Osteoblast (primary cell): ENCODE results near the gene NOX4. TPM values are rescaled to one million over a fixed set of nuclear protein-coding genes. Genes with fewer than 3 reads are reported as not detected.

Experiments
- DNase-seq: peaks from one replicate; pipeline ENCODE4 v3.0.0; 2011; ENCODE audit warnings: low spot score, mixed read lengths; ENCODE audit not compliant: insufficient read length; ENCODE audit errors: missing footprints
- H2AFZ ChIP-seq: 2 replicates; pipeline ENCODE4 v1.6.0; 2011; ENCODE audit warnings: mild to moderate bottlenecking, low read length
- H3K27ac ChIP-seq: 2 replicates; pipeline ENCODE4 v1.5.1; 2011; ENCODE audit warnings: mild to moderate bottlenecking, low read depth, low read length, moderate library complexity
- H3K27me3 ChIP-seq: 2 replicates; pipeline ENCODE4 v1.6.0; 2012; ENCODE audit warnings: mild to moderate bottlenecking, control low read depth, inconsistent platforms, low read length, moderate library complexity; ENCODE audit not compliant: insufficient read depth
- H3K36me3 ChIP-seq: 2 replicates; pipeline ENCODE4 v1.5.1; 2011; ENCODE audit warnings: mild to moderate bottlenecking, low read length, control low read depth, moderate library complexity; ENCODE audit not compliant: insufficient read depth
- H3K4me1 ChIP-seq: 2 replicates; pipeline ENCODE4 v1.5.1; 2011; ENCODE audit warnings: mild to moderate bottlenecking, low read length, control low read depth, moderate library complexity; ENCODE audit not compliant: insufficient read depth
- H3K4me2 ChIP-seq: 2 replicates; pipeline ENCODE4 v1.6.0; 2011; ENCODE audit warnings: mild to moderate bottlenecking, low read length; ENCODE audit not compliant: insufficient read depth
- H3K4me3 ChIP-seq: fragments of 200-600 bp; sonication (generic); 3 replicates; pipeline ENCODE4 v1.5.1; 2012; ENCODE audit warnings: mild to moderate bottlenecking, low read length, inconsistent platforms; ENCODE audit not compliant: insufficient read depth
- H3K79me2 ChIP-seq: 2 replicates; pipeline ENCODE4 v1.6.0; 2012; ENCODE audit warnings: mild to moderate bottlenecking, low read length, control low read depth, inconsistent platforms; ENCODE audit not compliant: insufficient read depth
- H3K9me3 ChIP-seq: 2 replicates; pipeline ENCODE4 v1.5.1; 2011; ENCODE audit warnings: low read depth, low read length, control low read depth
- H4K20me1 ChIP-seq: 2 replicates; pipeline ENCODE4 v1.6.0; 2012; ENCODE audit warnings: mild to moderate bottlenecking, low read length, control low read depth; ENCODE audit not compliant: insufficient read depth
- total RNA-seq: library from RNA; depleted of rRNA; stranded (reverse); fragments of >200 nt; gene quantifications from 2 replicates; pipeline ENCODE4 v1.2.3, GENCODE V29; 2012
- TF ChIP-seq, protein P1 (sequence below): IDR thresholded peaks from 2 replicates; pipeline ENCODE4 v1.5.1; 2011; ENCODE audit warnings: mild to moderate bottlenecking, low read depth, low read length, moderate library complexity; ENCODE audit errors: extremely low read depth

The NOX4 gene
- total RNA-seq, 1 donor: 1.8 TPM

DNA sequence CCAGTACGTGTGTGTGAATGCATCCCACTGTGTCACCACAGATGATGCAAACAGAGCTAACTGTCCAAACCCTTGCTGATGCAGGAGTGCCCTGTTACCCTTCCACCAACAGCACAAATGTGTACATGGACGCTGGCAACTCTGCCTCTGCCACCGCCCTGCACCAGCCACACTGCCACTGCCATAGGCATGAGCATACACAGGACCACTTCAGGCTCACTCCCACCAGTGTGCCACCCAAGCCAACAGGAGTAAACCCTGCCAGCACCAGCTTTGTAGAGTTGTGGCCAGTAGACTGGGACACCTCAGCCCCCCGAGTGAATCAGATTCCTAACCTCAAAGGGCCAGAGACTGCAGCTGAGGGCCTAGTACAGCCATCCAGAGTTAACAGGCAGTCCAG, 34.0 kb downstream of the NOX4 start:
- Histone ChIP-seq H3K4me3 (no peak overlapping the region), H2AFZ (no peak overlapping the region), H3K4me2 (no peak overlapping the region), H3K9me3 (peaks cover 2% of the 10 kb centered on the region), H4K20me1 (no peaks in the 10 kb centered on the region), H3K27ac (no peak overlapping the region), H3K4me1 (no peaks in the 10 kb centered on the region), H3K36me3 (no peaks in the 10 kb centered on the region), H3K79me2 (no peaks in the 10 kb centered on the region), H3K27me3 (no peaks in the 10 kb centered on the region)
- no peak for DNase-seq
- TF ChIP-seq, protein P1, sequence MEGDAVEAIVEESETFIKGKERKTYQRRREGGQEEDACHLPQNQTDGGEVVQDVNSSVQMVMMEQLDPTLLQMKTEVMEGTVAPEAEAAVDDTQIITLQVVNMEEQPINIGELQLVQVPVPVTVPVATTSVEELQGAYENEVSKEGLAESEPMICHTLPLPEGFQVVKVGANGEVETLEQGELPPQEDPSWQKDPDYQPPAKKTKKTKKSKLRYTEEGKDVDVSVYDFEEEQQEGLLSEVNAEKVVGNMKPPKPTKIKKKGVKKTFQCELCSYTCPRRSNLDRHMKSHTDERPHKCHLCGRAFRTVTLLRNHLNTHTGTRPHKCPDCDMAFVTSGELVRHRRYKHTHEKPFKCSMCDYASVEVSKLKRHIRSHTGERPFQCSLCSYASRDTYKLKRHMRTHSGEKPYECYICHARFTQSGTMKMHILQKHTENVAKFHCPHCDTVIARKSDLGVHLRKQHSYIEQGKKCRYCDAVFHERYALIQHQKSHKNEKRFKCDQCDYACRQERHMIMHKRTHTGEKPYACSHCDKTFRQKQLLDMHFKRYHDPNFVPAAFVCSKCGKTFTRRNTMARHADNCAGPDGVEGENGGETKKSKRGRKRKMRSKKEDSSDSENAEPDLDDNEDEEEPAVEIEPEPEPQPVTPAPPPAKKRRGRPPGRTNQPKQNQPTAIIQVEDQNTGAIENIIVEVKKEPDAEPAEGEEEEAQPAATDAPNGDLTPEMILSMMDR: no peak

DNA sequence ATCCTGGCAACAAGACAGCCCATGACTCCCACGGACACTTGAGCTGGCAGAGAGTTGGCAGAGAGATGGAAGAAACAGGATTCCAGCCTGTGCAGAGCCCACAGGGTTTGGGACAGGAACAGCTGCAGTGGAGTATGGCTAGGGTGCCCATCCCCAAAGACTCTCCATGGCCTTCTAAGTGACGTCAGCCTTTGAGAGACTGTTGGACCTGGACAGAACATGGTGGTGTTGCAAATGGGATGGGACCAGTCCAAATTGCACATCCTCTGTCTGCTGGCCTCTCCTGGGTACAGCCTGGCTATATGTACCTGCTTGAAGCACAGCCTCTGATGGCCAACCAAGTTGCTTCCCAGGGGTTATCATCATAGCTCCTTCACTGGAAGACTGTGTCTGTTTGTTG, 34.5 kb downstream of the NOX4 start:
- Histone ChIP-seq H3K27me3 (no peaks in the 10 kb centered on the region), H4K20me1 (no peaks in the 10 kb centered on the region), H3K4me3 (no peak overlapping the region), H3K79me2 (no peaks in the 10 kb centered on the region), H3K9me3 (peaks cover 2% of the 10 kb centered on the region), H3K4me1 (no peaks in the 10 kb centered on the region), H3K27ac (no peak overlapping the region), H3K36me3 (no peaks in the 10 kb centered on the region), H3K4me2 (no peak overlapping the region), H2AFZ (no peak overlapping the region)
- DNase-seq: no peak
- TF ChIP-seq, protein P1: no peak

DNA sequence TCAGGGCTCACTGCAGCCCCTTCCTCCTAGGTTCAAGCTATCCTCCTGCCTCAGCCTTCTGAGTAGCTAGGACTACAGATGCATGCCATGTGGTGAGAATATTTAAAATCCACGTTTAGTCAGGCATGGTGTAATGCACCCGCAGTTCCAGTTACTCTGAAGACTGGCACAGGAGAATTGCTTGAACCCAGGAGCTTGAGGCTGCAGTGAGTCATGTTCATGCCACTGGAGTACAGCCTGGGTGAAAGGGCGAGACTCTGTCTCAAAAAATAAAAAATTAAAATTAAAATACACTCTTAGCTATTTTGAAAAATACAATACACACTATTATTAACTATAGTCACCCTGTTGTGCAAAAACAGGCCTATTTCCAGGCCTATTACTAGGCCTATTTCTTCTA, 38.4 kb downstream of the NOX4 start:
- Histone ChIP-seq H4K20me1 (no peaks in the 10 kb centered on the region), H3K79me2 (no peaks in the 10 kb centered on the region), H3K36me3 (no peaks in the 10 kb centered on the region), H3K27ac (no peak overlapping the region), H3K27me3 (no peaks in the 10 kb centered on the region), H3K9me3 (peaks cover 2% of the 10 kb centered on the region), H2AFZ (no peak overlapping the region), H3K4me3 (no peak overlapping the region), H3K4me1 (no peaks in the 10 kb centered on the region), H3K4me2 (no peak overlapping the region)
- TF ChIP-seq, protein P1: no peak
- no peak for DNase-seq

DNA sequence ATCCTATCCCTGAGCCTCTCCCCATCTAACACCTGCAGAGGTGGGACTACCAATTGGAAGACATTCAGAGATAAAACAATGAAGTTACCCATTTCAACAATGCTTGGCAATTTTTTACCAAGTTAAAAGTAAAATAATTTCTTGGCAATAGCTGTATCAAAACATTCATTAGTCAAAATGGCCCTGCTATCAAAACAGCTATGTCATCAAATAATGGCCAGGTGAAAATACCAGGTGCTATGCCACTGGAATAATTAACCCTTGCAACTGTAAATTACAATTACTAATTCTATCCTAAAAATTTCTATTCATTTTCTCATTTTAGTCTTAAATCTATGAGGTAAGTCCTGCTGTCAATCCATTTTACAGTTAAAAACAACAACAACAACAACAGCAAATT, 43.3 kb downstream of the NOX4 start:
- Histone ChIP-seq H3K27me3 (no peaks in the 10 kb centered on the region), H3K79me2 (no peaks in the 10 kb centered on the region), H2AFZ (no peak overlapping the region), H4K20me1 (no peaks in the 10 kb centered on the region), H3K4me1 (no peaks in the 10 kb centered on the region), H3K4me2 (no peak overlapping the region), H3K36me3 (no peaks in the 10 kb centered on the region), H3K27ac (no peak overlapping the region), H3K4me3 (no peak overlapping the region), H3K9me3 (no peaks in the 10 kb centered on the region)
- no peak for DNase-seq
- TF ChIP-seq, protein P1: no peak
